Measurements from ENCODE around the gene ASPSCR1. TPM values are rescaled to one million over a fixed set of nuclear protein-coding genes. Genes with fewer than 3 reads are reported as not detected.

Gene ASPSCR1
- total and polyA plus RNA-seq, 2 of the 13 experiments (the other 11 are each of a cell fraction or from before 2014, with no cell fraction given), result 274 to 314 TPM

GRCh38 chr17:81955058-81955681 lies 22.3 kb upstream of the ASPSCR1 start (continued):
- no peak for TF ChIP-seq ZNF280D (CRISPR knock-in tag; IDR thresholded peaks at IDR 0.05)

- DNase-seq (ENCODE audit: low spot score) (no peak), ATAC-seq (no peak), FAIRE-seq (no peak)
- Histone ChIP-seq H3K4me3 (replicated peaks in 1 of 3; ENCODE audit: insufficient read depth in 1 of 3, low read depth in 2 of 3, low read length in 3 of 3) (no peak overlapping the region), H4K20me1 (ENCODE audit: insufficient read depth, low read length) (peaks cover 24% of the 10 kb centered on the region), H3K27ac (ENCODE audit: extremely low read length, insufficient read depth, low read length) (no peak overlapping the region), H3K4me2 (ENCODE audit: low read depth, low read length) (no peak overlapping the region), H3K4me1 (ENCODE audit: insufficient read depth, low read length) (peaks cover 67% of the 10 kb centered on the region), H3K9me3 (ENCODE audit: low read length) (no peaks in the 10 kb centered on the region), H3K79me2 (ENCODE audit: insufficient read depth, low read length) (peaks cover 42% of the 10 kb centered on the region), H3K36me3 (replicated peaks in 1 of 2; ENCODE audit: control insufficient read depth in 1 of 2, insufficient read depth in 2 of 2, low read length in 2 of 2) (peaks cover 33 to 57% of the 10 kb centered on the region in 2 experiments), H3K9ac (ENCODE audit: insufficient read depth, low read depth, low read length) (no peak overlapping the region), H3K27me3 (ENCODE audit: control insufficient read depth in 1 of 2, insufficient read depth in 2 of 2, low read length in 2 of 2) (no peaks in the 10 kb centered on the region; a peak in 1 of 5 replicates), H2AFZ (ENCODE audit: low read length) (no peak overlapping the region)
- no TSS peak for BruUV-seq (replicated peaks)
- in situ Hi-C loops (cut with HindIII; ENCODE audit: extremely low pct_ligation_motif_present, low pct_unique_long_range_greater_than_20kb) (loop anchor here (5.0 kb wide), 2 partner anchors 41 to 66 kb away; partner anchors contain the start of genes CENPX and LRRC45), intact Hi-C loops (cut with micrococcal nuclease; ENCODE audit: unreplicated experiment) (no loop called here)
- WGBS (ENCODE audit: low lambda C conversion rate), result 94% methylated on average over 7 of the region's 13 CpGs
- CTCF ChIA-PET (ENCODE audit: low intra/inter-chr PET ratio, low total read pairs), result interaction anchor here (1.4 kb wide), 1 partner anchor 66 kb away, joined by 4 read pairs; no protein-coding TSS in a partner anchor
- POLR2A ChIA-PET, result interaction anchor here (1.0 to 9.7 kb wide), 14 partner anchors 11 to 101 kb away, joined by 3 to 136 read pairs (median 6); partner anchors contain the start of genes CENPX, DCXR, LRRC45 and PCYT2
- TF ChIP-seq AKAP8 (CRISPR knock-in tag; IDR thresholded peaks at IDR 0.05) (peak; percentile 21; the same call in 1 of the 2 replicates), NCOA2 (CRISPR knock-in tag; IDR thresholded peaks at IDR 0.05) (no peak), ZNF251 (CRISPR knock-in tag; IDR thresholded peaks at IDR 0.05) (no peak), SSRP1 (CRISPR knock-in tag; IDR thresholded peaks at IDR 0.05) (peak; percentile 94; the same call in 1 of the 2 replicates), GPN1 (CRISPR knock-in tag; IDR thresholded peaks at IDR 0.05; ENCODE audit: borderline replicate concordance) (no peak), RBM22 (optimal IDR thresholded peaks at IDR 0.05; ENCODE audit: low read length) (peak; percentile 96), ZBTB46 (CRISPR knock-in tag; IDR thresholded peaks at IDR 0.05; ENCODE audit: borderline replicate concordance) (0 out of 2 replicates have a peak, but pooled peaks have one; percentile 27), HNRNPL (IDR thresholded peaks at IDR 0.05; ENCODE audit: low read depth, low read length) (peak; percentile 62; the same call in 1 of the 2 replicates), KAT2B (IDR thresholded peaks at IDR 0.05; ENCODE audit: borderline replicate concordance, low read depth, low read length) (peak; percentile 63; the same call in 1 of the 2 replicates), HIC2 (CRISPR knock-in tag; IDR thresholded peaks at IDR 0.05; ENCODE audit: low read depth) (0 out of 2 replicates have a peak, but pooled peaks have one; percentile 47), POLR2AphosphoS2 (IDR thresholded peaks at IDR 0.05; ENCODE audit: low read depth, low read length) (peak; percentile 46; the same call in 1 of the 2 replicates), POLR2AphosphoS5 (IDR thresholded peaks at IDR 0.05; ENCODE audit: low read depth, low read length) (0 out of 2 replicates have a peak, but pooled peaks have one; percentile 47), RELA (CRISPR knock-in tag; IDR thresholded peaks at IDR 0.05) (no peak), POLR2A (IDR thresholded peaks at IDR 0.05; ENCODE audit: insufficient read depth in 1 of 2, low read depth in 2 of 2, low read length in 2 of 2) (0 out of 4 replicates have a peak, but pooled peaks of 1 of the 2 experiments have one; percentile 3)
These were observed 21.5 kb upstream of the ASPSCR1 start for GRCh38 chr17:81955756-81956544.
